VCaP (cell line): Measurements from ENCODE around the gene TPRG1L.

Source experiments
- H3K27ac ChIP-seq: fragments of 450-650 bp; 2 replicates; pipeline ENCODE4 v1.5.1; 2017
- TF ChIP-seq, protein P1 (sequence below): fragments of 450-650 bp; conservative IDR thresholded peaks from 2 replicates; pipeline ENCODE4 v1.5.1; 2017; ENCODE audit warnings: mild to moderate bottlenecking, moderate library complexity

The TPRG1L gene

DNA sequence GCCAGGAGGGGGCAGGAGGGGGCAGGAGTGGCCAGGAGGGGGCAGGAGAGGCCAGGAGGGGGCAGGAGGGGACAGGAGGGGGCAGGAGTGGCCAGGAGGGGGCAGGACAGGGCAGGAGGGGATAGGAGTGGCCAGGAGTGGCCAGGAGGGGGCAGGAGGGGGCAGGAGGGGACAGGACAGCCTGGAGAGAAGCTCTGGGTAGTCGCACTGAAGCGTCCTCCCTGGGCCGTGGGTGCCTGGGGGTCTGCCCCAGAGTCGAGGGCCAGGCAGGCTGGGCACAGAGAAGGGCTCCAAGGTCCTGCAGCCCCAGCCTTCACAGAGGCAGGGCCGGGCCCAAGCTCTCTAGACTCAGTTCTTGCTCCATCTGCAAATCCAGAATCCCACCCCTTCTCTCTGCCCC is 36.4 kb upstream of the TPRG1L start:
- no peak overlapping the region for H3K27ac ChIP-seq
- TF ChIP-seq, protein P1, sequence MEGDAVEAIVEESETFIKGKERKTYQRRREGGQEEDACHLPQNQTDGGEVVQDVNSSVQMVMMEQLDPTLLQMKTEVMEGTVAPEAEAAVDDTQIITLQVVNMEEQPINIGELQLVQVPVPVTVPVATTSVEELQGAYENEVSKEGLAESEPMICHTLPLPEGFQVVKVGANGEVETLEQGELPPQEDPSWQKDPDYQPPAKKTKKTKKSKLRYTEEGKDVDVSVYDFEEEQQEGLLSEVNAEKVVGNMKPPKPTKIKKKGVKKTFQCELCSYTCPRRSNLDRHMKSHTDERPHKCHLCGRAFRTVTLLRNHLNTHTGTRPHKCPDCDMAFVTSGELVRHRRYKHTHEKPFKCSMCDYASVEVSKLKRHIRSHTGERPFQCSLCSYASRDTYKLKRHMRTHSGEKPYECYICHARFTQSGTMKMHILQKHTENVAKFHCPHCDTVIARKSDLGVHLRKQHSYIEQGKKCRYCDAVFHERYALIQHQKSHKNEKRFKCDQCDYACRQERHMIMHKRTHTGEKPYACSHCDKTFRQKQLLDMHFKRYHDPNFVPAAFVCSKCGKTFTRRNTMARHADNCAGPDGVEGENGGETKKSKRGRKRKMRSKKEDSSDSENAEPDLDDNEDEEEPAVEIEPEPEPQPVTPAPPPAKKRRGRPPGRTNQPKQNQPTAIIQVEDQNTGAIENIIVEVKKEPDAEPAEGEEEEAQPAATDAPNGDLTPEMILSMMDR: no peak

DNA sequence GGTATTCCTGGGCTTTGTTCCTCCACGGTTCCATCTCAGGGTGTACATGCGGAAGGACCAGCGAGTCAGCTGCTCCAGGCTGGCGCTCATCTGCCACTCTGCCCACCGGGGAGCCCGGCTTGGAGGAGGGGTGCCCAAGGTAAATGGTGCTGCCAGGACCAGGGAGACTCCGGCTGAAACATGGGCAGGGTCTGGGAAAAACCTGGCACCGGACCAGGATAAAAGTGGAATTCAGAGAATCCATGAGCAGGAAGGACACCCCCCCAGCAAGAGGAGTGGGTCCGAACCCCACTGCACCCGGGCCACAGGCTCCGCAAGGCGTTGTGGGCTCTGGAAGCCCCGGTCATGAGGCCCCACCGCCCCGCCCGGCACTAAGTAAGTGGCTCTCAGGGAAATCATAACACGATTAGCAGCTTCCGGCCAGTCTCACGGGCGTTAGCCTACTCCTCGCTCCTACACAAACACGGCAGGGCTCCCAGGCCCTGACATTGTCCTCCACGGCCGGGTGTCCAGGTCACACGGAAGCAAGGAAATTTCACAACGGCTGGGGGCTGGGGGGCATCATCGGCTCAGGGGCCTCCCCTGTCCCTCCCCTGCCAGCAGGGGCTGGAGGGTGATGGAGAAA is 34.6 kb upstream of the TPRG1L start:
- no peak overlapping the region for H3K27ac ChIP-seq
- TF ChIP-seq, protein P1: no peak

DNA sequence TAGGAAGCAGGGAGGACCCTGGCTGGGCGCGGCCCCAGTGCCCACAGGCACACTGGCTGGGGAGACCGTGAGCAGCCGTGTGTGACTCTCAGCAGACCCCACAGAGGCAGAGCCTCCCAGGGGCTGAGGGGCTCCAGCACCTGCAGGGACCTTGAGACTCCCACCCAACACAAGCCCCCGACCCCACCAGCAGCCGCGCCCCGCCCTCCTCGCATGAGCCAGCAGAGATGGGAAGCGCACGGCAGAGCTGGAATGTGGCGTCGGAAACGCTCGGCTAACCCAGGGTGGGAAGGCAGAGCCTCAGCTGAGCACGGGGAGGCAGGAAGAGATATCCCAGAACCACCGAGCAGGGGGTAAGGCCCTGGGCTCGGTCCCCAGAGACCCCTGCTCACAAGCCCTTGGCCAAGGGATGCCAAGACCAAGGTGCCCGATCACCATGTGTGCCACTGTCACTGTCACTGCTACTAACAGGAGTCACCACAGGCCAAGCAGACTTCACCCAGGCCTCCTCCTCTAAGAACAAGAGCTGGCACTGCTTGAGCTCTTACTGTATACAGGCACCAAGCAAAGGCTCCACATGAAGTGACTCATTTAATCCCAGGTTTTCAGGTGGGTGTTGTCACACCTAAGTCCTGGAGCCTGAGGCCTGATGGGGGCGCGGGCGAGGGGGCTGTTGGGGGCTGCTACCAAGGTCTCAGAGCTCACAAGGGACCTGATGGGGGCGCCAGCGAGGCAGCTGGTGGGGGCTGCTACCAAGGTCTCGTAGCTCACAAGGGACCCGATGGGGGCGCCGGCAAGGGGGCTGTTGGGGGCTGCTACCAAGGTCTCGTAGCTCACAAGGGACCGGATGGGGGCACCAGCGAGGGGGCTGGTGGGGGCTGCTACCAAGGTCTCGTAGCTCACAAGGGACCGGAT is 33.6 kb upstream of the TPRG1L start:
- TF ChIP-seq, protein P1: no peak
- H3K27ac ChIP-seq: no peak overlapping the region

DNA sequence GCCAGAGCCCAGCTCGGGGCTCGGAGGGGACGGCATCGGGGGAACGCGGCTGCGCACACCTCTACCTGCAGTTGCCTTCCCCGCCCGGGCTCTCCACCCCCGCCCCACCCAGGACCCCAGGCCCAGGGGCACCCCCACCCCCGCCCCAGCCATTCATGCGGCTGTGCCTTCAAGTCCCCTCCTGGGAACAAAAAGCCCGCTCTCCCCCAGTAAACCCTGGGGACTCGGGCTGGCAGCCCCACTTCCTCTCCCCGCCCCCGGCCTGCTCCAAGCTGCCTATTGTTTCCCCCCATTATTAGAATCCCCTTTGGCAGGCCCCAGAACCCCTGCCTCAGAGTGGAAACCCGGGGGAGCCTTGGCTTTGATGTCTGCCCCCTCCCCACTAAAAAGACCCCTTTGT is 31.5 kb upstream of the TPRG1L start:
- no peak overlapping the region for H3K27ac ChIP-seq
- TF ChIP-seq, protein P1: no peak

GRCh38 chr1:3593745-3594144 is 31.1 kb upstream of the TPRG1L start:
- H3K27ac ChIP-seq: no peak overlapping the region

DNA sequence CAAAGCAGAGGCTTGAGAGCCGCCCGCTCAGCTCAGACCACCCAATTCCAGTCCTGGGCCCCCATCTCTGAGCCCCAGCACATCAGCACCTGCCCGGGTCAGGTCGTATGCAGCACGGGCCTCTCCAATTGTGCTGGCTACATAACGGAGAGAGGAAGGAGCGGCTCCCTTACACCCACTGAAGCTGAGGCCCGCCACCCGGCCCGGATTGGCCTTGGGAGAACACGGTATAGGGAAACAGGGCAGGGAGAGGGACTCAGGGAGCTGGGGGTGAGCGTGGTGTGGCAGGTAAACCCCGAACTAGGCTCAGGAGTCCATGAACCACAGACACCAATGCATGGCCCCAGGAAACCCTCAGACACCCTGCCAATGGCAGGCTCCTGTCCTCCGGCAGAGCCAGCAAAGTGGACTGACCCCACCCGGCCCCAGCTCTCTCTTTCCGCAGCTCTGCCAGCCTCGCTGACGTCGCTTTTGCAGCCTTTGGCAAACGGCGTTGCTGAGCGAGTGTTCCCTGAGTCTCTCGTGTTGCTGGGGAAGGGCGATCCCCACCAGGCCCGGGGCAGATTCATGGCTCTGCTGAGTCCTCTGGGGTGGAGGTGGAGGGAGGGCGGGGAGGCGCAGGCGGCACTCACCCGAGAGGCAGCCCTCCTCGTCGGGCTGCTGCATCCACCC is 30.0 kb upstream of the TPRG1L start:
- no peak overlapping the region for H3K27ac ChIP-seq
- TF ChIP-seq, protein P1: no peak

More at GRCh38 chr1:3593745-3594144, 31.1 kb upstream of the TPRG1L start:
- TF ChIP-seq, protein P1: no peak

GRCh38 chr1:3595949-3596348 is 28.9 kb upstream of the TPRG1L start:
- H3K27ac ChIP-seq: no peak overlapping the region
- TF ChIP-seq, protein P1: no peak
